SK-N-MC (cell line): ENCODE data around the gene GSK3B.

Experiments
- EZH2 ChIP-seq: fragments of 200-600 bp; sonication (generic); IDR thresholded peaks from one replicate; pipeline ENCODE4 v1.6.1; 2017; ENCODE audit warnings: antibody characterized with exemption
- FOXP2 ChIP-seq: optimal IDR thresholded peaks from 2 replicates; pipeline ENCODE3; 2011; ENCODE audit warnings: mild to moderate bottlenecking, moderate library complexity; ENCODE audit not compliant: insufficient read depth; ENCODE audit errors: extremely low read length, control extremely low read depth
- POLR2AphosphoS5 ChIP-seq: IDR thresholded peaks from 2 replicates; pipeline ENCODE4 v1.6.1; 2012; ENCODE audit warnings: mild to moderate bottlenecking, low read depth, low read length, borderline replicate concordance

GRCh38 chr3:120024103-120024502 lies 70.1 kb downstream of the GSK3B start:
- TF ChIP-seq EZH2, result no peak
- no peak for TF ChIP-seq POLR2AphosphoS5
- TF ChIP-seq FOXP2, result no peak
